ENCODE measurements around the gene ZRANB3.

- TF ChIP-seq POLR2A (IDR thresholded peaks at IDR 0.05): no peak
- TF ChIP-seq CTCF (IDR thresholded peaks at IDR 0.05): no peak
- TF ChIP-seq EP300 (IDR thresholded peaks at IDR 0.05): no peak
- TF ChIP-seq POLR2AphosphoS5 (IDR thresholded peaks at IDR 0.05): no peak
Observed at GRCh38 chr2:135225781-135226180, 305.2 kb downstream of the ZRANB3 start.
